ENCODE data around the gene ATG16L2.

ATG16L2 gene, protein sequence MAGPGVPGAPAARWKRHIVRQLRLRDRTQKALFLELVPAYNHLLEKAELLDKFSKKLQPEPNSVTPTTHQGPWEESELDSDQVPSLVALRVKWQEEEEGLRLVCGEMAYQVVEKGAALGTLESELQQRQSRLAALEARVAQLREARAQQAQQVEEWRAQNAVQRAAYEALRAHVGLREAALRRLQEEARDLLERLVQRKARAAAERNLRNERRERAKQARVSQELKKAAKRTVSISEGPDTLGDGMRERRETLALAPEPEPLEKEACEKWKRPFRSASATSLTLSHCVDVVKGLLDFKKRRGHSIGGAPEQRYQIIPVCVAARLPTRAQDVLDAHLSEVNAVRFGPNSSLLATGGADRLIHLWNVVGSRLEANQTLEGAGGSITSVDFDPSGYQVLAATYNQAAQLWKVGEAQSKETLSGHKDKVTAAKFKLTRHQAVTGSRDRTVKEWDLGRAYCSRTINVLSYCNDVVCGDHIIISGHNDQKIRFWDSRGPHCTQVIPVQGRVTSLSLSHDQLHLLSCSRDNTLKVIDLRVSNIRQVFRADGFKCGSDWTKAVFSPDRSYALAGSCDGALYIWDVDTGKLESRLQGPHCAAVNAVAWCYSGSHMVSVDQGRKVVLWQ

DNA sequence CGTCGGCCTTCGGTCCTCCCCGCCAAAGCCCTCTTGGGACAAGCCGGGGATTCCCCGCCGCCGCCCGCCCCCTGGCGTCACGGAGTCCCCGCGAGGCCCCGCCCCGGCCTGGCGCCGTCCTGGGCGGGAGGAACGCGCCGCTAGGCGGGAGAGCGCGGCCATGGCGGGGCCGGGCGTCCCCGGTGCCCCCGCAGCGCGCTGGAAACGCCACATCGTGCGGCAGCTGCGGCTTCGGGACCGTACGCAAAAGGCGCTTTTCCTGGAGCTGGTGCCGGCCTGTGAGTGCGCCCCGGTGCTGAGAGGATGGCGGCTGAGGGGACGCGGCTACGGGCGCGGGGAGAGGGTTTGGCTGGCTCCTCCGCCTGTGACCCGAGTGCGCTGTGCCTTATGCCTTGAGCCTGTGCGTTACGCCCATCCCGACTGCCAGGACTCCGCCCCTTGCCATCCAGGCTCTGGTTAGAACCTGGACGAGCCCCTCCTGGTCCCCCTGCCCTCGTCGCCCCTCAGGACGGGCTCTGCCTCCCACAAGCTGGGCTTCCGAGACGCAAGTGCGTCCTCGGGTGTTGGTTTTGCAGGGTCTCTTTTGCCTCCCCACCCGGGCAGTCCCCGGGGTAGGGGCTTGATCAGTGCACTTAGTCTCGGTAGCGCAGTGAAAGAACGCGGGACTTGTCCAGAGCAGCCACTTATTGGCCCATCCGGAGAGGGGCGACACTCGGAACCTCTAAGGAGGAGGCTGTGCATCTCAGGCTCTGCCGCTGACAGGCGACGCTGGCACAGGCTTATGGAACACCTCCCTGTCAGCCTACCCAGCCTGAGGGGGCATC lies at the start of gene ATG16L2:
ATG16L2 (plus strand) TSS at position 126 of the 824 bp plus-strand sequence; CDS start at position 161, 35 bp downstream.
- H3K4me3 ChIP-seq (ENCODE audit: low read depth, low read length) = peak within 1 kb of the TSS; percentile 89

- H3K4me3 ChIP-seq (ENCODE audit: low read depth, low read length) = no peak overlapping the region
Observed at GRCh38 chr11:72764503-72764902, 49.7 kb upstream of the ATG16L2 start.

- no peak overlapping the region for H3K4me3 ChIP-seq (ENCODE audit: low read depth, low read length)
Observed at GRCh38 chr11:72766152-72766902, 47.9 kb upstream of the ATG16L2 start.

GRCh38 chr11:72767203-72768062 lies 46.8 kb upstream of the ATG16L2 start:
- H3K4me3 ChIP-seq (ENCODE audit: low read depth, low read length) = no peak overlapping the region

GRCh38 chr11:72768581-72768980 lies 45.6 kb upstream of the ATG16L2 start:
- H3K4me3 ChIP-seq (ENCODE audit: low read depth, low read length) = no peak overlapping the region

DNA sequence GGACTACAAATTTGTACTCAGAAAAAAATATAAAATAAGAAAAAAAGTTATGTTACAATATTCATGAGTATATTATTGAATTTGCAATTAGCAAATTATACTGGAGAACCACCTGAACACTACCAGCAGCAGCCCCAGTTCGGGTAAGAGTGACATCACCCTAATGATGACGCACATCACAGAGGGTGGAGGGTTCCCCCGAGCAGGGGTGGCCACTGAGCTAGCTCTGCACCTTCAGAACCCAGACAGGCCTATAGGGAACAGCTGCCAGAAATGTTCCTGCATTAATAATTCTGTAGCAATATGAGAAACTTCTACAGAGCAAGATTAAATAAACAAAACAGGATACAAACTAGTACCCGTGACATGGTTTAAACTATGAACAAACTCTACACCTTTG lies 44.5 kb upstream of the ATG16L2 start:
- H3K4me3 ChIP-seq (ENCODE audit: low read depth, low read length) = no peak overlapping the region

- H3K4me3 ChIP-seq (ENCODE audit: low read depth, low read length) = no peak overlapping the region
Observed at GRCh38 chr11:72770799-72771198, 43.4 kb upstream of the ATG16L2 start.

DNA sequence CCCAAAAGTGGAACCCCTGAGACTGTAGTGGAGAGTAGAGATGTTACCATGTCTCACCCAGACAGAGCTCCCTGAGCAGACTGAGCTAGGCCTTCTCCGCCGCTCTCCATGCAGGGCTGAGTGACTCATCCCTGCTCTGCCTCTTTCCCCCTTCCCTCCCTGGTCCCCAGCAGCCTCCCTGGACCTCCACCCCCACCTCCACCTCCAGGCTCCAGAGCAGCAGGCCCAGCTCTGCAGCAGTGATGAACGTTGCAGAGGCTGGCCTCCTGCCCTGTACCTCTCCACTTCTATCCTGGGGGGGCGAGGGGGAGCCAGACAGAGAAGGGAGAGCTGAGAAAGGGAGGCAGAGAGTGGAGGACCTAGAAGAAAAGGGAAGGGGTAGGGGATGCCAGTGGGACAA lies 42.7 kb upstream of the ATG16L2 start:
- H3K4me3 ChIP-seq (ENCODE audit: low read depth, low read length) = no peak overlapping the region

- no peak overlapping the region for H3K4me3 ChIP-seq (ENCODE audit: low read depth, low read length)
Observed at GRCh38 chr11:72772059-72772458, 42.2 kb upstream of the ATG16L2 start.

- H3K4me3 ChIP-seq (ENCODE audit: low read depth, low read length) = no peak overlapping the region
Observed at GRCh38 chr11:72773291-72773690, 40.9 kb upstream of the ATG16L2 start.

GRCh38 chr11:72773696-72774095 lies 40.5 kb upstream of the ATG16L2 start:
- H3K4me3 ChIP-seq (ENCODE audit: low read depth, low read length) = no peak overlapping the region

GRCh38 chr11:72774499-72774898 lies 39.7 kb upstream of the ATG16L2 start:
- H3K4me3 ChIP-seq (ENCODE audit: low read depth, low read length) = no peak overlapping the region

DNA sequence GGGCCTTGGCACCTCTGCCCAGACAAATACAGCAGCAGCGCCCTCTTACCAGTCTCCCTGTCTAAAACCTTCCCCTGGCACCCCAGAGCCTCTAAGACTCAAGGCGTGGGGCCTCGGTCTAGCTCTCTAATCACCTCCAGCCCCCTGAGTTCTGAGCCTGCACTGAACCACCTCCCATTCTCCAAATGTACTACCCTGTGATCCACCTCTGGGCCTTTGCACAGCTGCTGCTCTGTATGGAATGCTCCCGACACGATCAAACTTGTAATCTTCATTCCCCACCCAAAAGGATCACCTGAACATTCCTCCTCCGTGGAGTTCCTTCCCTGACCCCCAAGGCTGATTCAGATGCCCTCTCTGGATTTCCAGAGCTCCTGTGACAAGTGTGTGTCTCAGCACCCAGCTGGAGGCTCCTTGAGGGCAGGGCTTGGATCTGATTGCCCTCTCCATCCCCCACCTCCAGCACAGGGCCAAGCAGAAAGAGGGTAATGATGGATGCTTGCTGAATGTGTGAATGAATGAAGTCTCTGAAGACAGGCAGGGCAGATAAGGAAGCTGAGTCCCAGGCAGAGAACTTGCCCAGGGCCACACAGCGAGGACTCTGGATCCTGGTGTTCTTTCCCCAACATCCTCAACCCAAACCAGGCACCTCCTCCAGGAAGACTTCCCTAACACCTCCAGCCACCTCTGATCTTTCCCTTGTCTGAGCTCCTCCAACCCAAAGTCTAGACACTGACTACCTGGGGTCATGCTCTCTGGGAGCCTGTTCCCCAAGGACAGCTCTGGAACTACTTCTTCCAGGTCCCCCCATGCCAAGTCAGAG lies 38.7 kb upstream of the ATG16L2 start:
- H3K4me3 ChIP-seq (ENCODE audit: low read depth, low read length) = no peak overlapping the region

GRCh38 chr11:72776117-72776843 lies 37.9 kb upstream of the ATG16L2 start:
- H3K4me3 ChIP-seq (ENCODE audit: low read depth, low read length) = no peak overlapping the region

DNA sequence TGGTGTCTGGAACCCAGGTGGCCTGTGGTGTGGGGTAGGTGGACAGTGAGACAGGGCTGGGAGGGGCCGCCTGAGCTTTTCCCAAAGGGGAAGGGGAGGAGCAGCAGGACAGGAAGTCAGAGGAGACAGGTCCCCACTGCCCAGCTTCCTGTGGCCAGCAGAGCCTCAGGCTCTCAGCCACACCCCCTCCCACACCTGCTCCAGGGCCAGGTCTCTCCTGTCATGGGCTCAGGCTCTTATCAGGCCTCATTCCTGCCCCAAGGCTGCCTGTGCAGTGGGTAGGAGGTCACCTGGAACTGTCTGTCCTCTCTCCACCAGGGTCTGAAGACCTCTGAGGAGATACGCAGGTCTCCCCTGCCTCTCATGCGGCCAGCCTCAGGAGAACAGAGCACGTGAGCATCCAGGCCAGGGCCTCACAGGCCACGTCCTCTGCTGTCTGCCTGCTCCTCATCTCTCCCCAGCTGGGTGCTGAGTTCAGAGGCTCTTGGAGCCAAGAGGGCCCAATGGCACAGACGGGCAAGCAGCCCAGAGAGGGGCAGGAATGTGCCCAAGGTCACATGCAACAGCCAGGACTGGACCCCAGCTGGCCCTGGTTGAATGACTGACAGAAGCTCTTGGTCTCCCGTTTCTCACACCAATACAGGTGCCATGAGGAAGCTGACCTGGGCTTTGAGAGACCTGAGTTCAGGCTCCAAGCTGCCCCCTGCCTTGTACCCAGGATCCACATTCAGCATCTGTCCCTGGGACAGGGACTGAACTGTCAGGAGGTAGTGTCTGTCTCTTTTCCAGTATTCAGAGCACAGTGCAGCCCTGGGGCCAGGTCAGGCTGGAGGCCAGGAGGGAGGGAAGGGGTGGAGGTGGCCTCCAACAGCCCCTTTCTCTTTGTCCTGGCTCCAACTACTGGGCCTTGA lies 37.1 kb upstream of the ATG16L2 start:
- H3K4me3 ChIP-seq (ENCODE audit: low read depth, low read length) = no peak overlapping the region

DNA sequence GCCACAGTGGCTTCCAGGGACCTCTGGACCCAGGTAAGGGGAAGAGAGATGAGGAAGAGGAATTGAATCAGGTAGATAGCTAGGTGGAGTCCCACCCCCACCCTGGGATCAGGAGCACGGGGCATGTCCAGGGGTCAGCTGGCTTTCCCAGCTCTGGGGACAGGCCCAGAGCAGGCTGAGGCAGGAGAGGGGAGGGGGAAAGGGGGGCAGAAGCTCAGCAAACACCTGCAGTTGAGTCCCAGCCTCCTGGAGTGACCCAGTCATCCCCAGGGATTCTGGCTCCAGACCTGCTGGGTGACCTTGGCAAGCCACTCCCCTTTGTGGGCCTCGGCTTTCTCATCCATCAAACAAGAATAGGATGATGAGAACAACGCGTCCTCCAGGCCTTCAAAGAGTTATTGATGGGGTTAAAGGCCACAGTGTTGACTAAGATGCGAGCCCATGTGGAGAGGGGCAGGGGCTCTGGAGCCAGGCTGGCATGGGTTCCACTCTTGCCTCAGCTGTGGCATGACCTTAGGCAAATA lies 36.4 kb upstream of the ATG16L2 start:
- no peak overlapping the region for H3K4me3 ChIP-seq (ENCODE audit: low read depth, low read length)

Data from iPS-11a (cell line).